Measurements from ENCODE around the gene SGCD.

The SGCD gene

GRCh38 chr5:156459812-156460385 lies 132.9 kb downstream of the SGCD start:
- no peak for DNase-seq (ENCODE audit: low read depth)
- no peak overlapping the region for H3K4me3 ChIP-seq (ENCODE audit: low read length)
- no peaks in the 10 kb centered on the region for H3K4me1 ChIP-seq (ENCODE audit: control insufficient read depth, insufficient read depth, low read length)
- H3K36me3 ChIP-seq (ENCODE audit: control insufficient read depth, insufficient read depth, low read length, severe bottlenecking) = no peaks in the 10 kb centered on the region
- H3K9ac ChIP-seq (ENCODE audit: low read length) = no peak overlapping the region
- no peaks in the 10 kb centered on the region for H3K9me3 ChIP-seq (ENCODE audit: control insufficient read depth, low read length)
- H3K27me3 ChIP-seq (replicated peaks; ENCODE audit: control insufficient read depth, insufficient read depth, low read length) = no peaks in the 10 kb centered on the region

- Histone ChIP-seq H3K4me1 (ENCODE audit: control insufficient read depth, insufficient read depth, low read length) (no peaks in the 10 kb centered on the region), H3K36me3 (ENCODE audit: control insufficient read depth, insufficient read depth, low read length, severe bottlenecking) (no peaks in the 10 kb centered on the region), H3K9ac (ENCODE audit: low read length) (no peak overlapping the region), H3K4me3 (ENCODE audit: low read length) (no peak overlapping the region), H3K9me3 (ENCODE audit: control insufficient read depth, low read length) (no peaks in the 10 kb centered on the region), H3K27me3 (replicated peaks; ENCODE audit: control insufficient read depth, insufficient read depth, low read length) (no peaks in the 10 kb centered on the region)
- no peak for DNase-seq (ENCODE audit: low read depth)
Observed at GRCh38 chr5:156460471-156460870, 133.5 kb downstream of the SGCD start.

GRCh38 chr5:156466871-156467270 lies 139.9 kb downstream of the SGCD start:
- no peak overlapping the region for H3K9ac ChIP-seq (ENCODE audit: low read length)
- H3K36me3 ChIP-seq (ENCODE audit: control insufficient read depth, insufficient read depth, low read length, severe bottlenecking) = no peaks in the 10 kb centered on the region
- H3K4me1 ChIP-seq (ENCODE audit: control insufficient read depth, insufficient read depth, low read length) = no peaks in the 10 kb centered on the region
- H3K27me3 ChIP-seq (replicated peaks; ENCODE audit: control insufficient read depth, insufficient read depth, low read length) = no peaks in the 10 kb centered on the region
- DNase-seq (ENCODE audit: low read depth) = no peak
- no peaks in the 10 kb centered on the region for H3K9me3 ChIP-seq (ENCODE audit: control insufficient read depth, low read length)
- no peak overlapping the region for H3K4me3 ChIP-seq (ENCODE audit: low read length)

- Histone ChIP-seq H3K4me3 (ENCODE audit: low read length) (no peak overlapping the region), H3K27me3 (replicated peaks; ENCODE audit: control insufficient read depth, insufficient read depth, low read length) (no peaks in the 10 kb centered on the region), H3K9me3 (ENCODE audit: control insufficient read depth, low read length) (no peaks in the 10 kb centered on the region)
Observed at GRCh38 chr5:156469636-156470035, 142.7 kb downstream of the SGCD start.

GRCh38 chr5:156471893-156472292 lies 144.9 kb downstream of the SGCD start:
- H3K9me3 ChIP-seq (ENCODE audit: control insufficient read depth, low read length) = no peaks in the 10 kb centered on the region
- H3K4me1 ChIP-seq (ENCODE audit: control insufficient read depth, insufficient read depth, low read length) = peaks cover 42% of the 10 kb centered on the region
- no peaks in the 10 kb centered on the region for H3K36me3 ChIP-seq (ENCODE audit: control insufficient read depth, insufficient read depth, low read length, severe bottlenecking)
- no peak overlapping the region for H3K9ac ChIP-seq (ENCODE audit: low read length)
- no peak for DNase-seq (ENCODE audit: low read depth)
- no peaks in the 10 kb centered on the region for H3K27me3 ChIP-seq (replicated peaks; ENCODE audit: control insufficient read depth, insufficient read depth, low read length)
- H3K4me3 ChIP-seq (ENCODE audit: low read length) = no peak overlapping the region

More at GRCh38 chr5:156469636-156470035, 142.7 kb downstream of the SGCD start:
- Histone ChIP-seq H3K36me3 (ENCODE audit: control insufficient read depth, insufficient read depth, low read length, severe bottlenecking) (no peaks in the 10 kb centered on the region), H3K9ac (ENCODE audit: low read length) (no peak overlapping the region), H3K4me1 (ENCODE audit: control insufficient read depth, insufficient read depth, low read length) (peaks cover 20% of the 10 kb centered on the region)
- DNase-seq (ENCODE audit: low read depth) = no peak

- Histone ChIP-seq H3K9ac (ENCODE audit: low read length) (no peak overlapping the region), H3K4me3 (ENCODE audit: low read length) (no peak overlapping the region), H3K27me3 (replicated peaks; ENCODE audit: control insufficient read depth, insufficient read depth, low read length) (no peaks in the 10 kb centered on the region), H3K36me3 (ENCODE audit: control insufficient read depth, insufficient read depth, low read length, severe bottlenecking) (no peaks in the 10 kb centered on the region), H3K4me1 (ENCODE audit: control insufficient read depth, insufficient read depth, low read length) (peaks cover 55% of the 10 kb centered on the region), H3K9me3 (ENCODE audit: control insufficient read depth, low read length) (no peaks in the 10 kb centered on the region)
- DNase-seq (ENCODE audit: low read depth) = peak; percentile 78
Observed at GRCh38 chr5:156473269-156473908, 146.4 kb downstream of the SGCD start.

- no peaks in the 10 kb centered on the region for H3K9me3 ChIP-seq (ENCODE audit: control insufficient read depth, low read length)
- H3K9ac ChIP-seq (ENCODE audit: low read length) = no peak overlapping the region
- no peak for DNase-seq (ENCODE audit: low read depth)
- no peak overlapping the region for H3K4me3 ChIP-seq (ENCODE audit: low read length)
- no peaks in the 10 kb centered on the region for H3K36me3 ChIP-seq (ENCODE audit: control insufficient read depth, insufficient read depth, low read length, severe bottlenecking)
- peaks cover 56% of the 10 kb centered on the region for H3K4me1 ChIP-seq (ENCODE audit: control insufficient read depth, insufficient read depth, low read length)
- H3K27me3 ChIP-seq (replicated peaks; ENCODE audit: control insufficient read depth, insufficient read depth, low read length) = no peaks in the 10 kb centered on the region
Observed at GRCh38 chr5:156474251-156474650, 147.3 kb downstream of the SGCD start.

GRCh38 chr5:156475182-156476157 lies 148.5 kb downstream of the SGCD start:
- H3K9me3 ChIP-seq (ENCODE audit: control insufficient read depth, low read length) = no peaks in the 10 kb centered on the region
- peak; percentile 79 for DNase-seq (ENCODE audit: low read depth)
- peaks cover 68% of the 10 kb centered on the region for H3K4me1 ChIP-seq (ENCODE audit: control insufficient read depth, insufficient read depth, low read length)
- peak overlapping the region; percentile 42 for H3K9ac ChIP-seq (ENCODE audit: low read length)
- H3K36me3 ChIP-seq (ENCODE audit: control insufficient read depth, insufficient read depth, low read length, severe bottlenecking) = no peaks in the 10 kb centered on the region
- H3K4me3 ChIP-seq (ENCODE audit: low read length) = peak overlapping the region; percentile 46
- no peaks in the 10 kb centered on the region for H3K27me3 ChIP-seq (replicated peaks; ENCODE audit: control insufficient read depth, insufficient read depth, low read length)

- H3K4me1 ChIP-seq (ENCODE audit: control insufficient read depth, insufficient read depth, low read length) = peaks cover 71% of the 10 kb centered on the region
- H3K27me3 ChIP-seq (replicated peaks; ENCODE audit: control insufficient read depth, insufficient read depth, low read length) = no peaks in the 10 kb centered on the region
- H3K36me3 ChIP-seq (ENCODE audit: control insufficient read depth, insufficient read depth, low read length, severe bottlenecking) = no peaks in the 10 kb centered on the region
- H3K4me3 ChIP-seq (ENCODE audit: low read length) = peak overlapping the region; percentile 46
- DNase-seq (ENCODE audit: low read depth) = no peak
- H3K9me3 ChIP-seq (ENCODE audit: control insufficient read depth, low read length) = no peaks in the 10 kb centered on the region
- H3K9ac ChIP-seq (ENCODE audit: low read length) = peak overlapping the region; percentile 42
Observed at GRCh38 chr5:156476158-156476551, 149.2 kb downstream of the SGCD start.

GRCh38 chr5:156476678-156477077 lies 149.7 kb downstream of the SGCD start:
- no peak for DNase-seq (ENCODE audit: low read depth)
- H3K9me3 ChIP-seq (ENCODE audit: control insufficient read depth, low read length) = no peaks in the 10 kb centered on the region
- no peaks in the 10 kb centered on the region for H3K36me3 ChIP-seq (ENCODE audit: control insufficient read depth, insufficient read depth, low read length, severe bottlenecking)
- H3K9ac ChIP-seq (ENCODE audit: low read length) = peak overlapping the region; percentile 42
- H3K4me3 ChIP-seq (ENCODE audit: low read length) = peak overlapping the region; percentile 46
- peaks cover 71% of the 10 kb centered on the region for H3K4me1 ChIP-seq (ENCODE audit: control insufficient read depth, insufficient read depth, low read length)
- no peaks in the 10 kb centered on the region for H3K27me3 ChIP-seq (replicated peaks; ENCODE audit: control insufficient read depth, insufficient read depth, low read length)

GRCh38 chr5:156477196-156477595 lies 150.2 kb downstream of the SGCD start:
- no peak overlapping the region for H3K4me3 ChIP-seq (ENCODE audit: low read length)
- DNase-seq (ENCODE audit: low read depth) = peak; percentile 3
- peaks cover 73% of the 10 kb centered on the region for H3K4me1 ChIP-seq (ENCODE audit: control insufficient read depth, insufficient read depth, low read length)
- H3K36me3 ChIP-seq (ENCODE audit: control insufficient read depth, insufficient read depth, low read length, severe bottlenecking) = no peaks in the 10 kb centered on the region
- H3K27me3 ChIP-seq (replicated peaks; ENCODE audit: control insufficient read depth, insufficient read depth, low read length) = no peaks in the 10 kb centered on the region
- H3K9me3 ChIP-seq (ENCODE audit: control insufficient read depth, low read length) = no peaks in the 10 kb centered on the region
- peak overlapping the region; percentile 42 for H3K9ac ChIP-seq (ENCODE audit: low read length)

All from adipocyte (in vitro differentiated cells).